ENCODE results near the gene POC5. TPM values are rescaled to one million over a fixed set of nuclear protein-coding genes. Genes with fewer than 3 reads are reported as not detected.

POC5 gene
- total RNA-seq, 1 experiment from 2014 or later = 12.7 TPM

DNA sequence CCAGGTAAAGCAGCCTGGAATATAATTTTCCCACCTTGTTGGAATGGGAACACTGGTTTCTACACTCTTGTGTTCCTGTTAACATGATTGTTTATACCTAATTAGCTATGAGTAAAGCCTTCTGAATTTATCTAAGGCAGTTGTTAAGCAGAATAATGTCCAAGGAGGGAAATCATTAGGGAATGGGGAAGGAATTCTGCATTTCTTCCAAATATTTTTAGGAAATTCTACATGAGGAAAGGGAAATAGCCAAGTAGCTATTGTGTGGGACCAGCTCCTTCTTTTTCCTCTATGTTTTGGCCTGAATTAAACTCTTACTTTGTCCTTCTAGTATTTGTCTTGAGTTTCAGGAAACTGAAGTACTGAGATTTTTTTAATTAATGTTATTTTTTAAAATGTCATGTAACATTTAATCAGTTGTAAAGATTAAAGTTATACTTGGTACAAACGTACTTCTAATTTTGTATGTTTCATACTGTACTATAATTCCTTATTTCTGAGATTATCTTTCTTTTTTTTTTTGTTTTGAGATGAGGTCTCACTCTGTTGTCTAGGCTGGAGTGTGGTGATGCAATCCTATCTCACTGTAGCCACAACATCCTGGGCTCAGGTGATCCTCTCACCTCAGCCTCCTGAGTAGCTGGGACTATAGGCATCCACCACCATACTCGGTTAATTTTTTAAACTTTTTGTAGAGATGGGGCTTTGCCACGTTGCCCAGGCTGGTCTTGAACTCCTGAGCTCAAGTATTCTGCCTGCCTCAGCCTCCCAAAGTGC is 77.5 kb downstream of the POC5 start:
- ChIA-PET POLR2A (no interaction called here), CTCF (no interaction called here)
- no peaks in the 10 kb centered on the region for H3K36me3 Mint-ChIP-seq (ENCODE audit: insufficient read depth, unreplicated experiment)
- no peaks in the 10 kb centered on the region for H3K9me3 Mint-ChIP-seq (ENCODE audit: unreplicated experiment)
- no TSS peak for BruUV-seq (replicated peaks)
- no peak for DNase-seq
- H3K4me3 ChIP-seq (ENCODE audit: low read depth, low read length) = no peak overlapping the region
- 0 out of 2 replicates have a peak, but pooled peaks cover 5% of the 10 kb centered on the region for H3K9me3 ChIP-seq
- no peaks in the 10 kb centered on the region for H3K4me1 Mint-ChIP-seq (ENCODE audit: low read depth, unreplicated experiment)
- H3K4me3 Mint-ChIP-seq (ENCODE audit: unreplicated experiment) = no peak overlapping the region
- H3K36me3 ChIP-seq (ENCODE audit: control insufficient read depth, insufficient read depth, low read length) = 0 out of 2 replicates have a peak, but pooled peaks cover 1% of the 10 kb centered on the region
- no peaks in the 10 kb centered on the region for H3K27me3 Mint-ChIP-seq (ENCODE audit: insufficient read depth, unreplicated experiment)
- no peak overlapping the region for H3K27ac Mint-ChIP-seq (ENCODE audit: unreplicated experiment)
- TF ChIP-seq CTCF (IDR thresholded peaks at IDR 0.05; ENCODE audit: insufficient read depth in 1 of 2, low read depth in 1 of 2, low read length in 1 of 2, severe bottlenecking in 1 of 2, unreplicated experiment in 1 of 2) = no peak
- H3K4me1 ChIP-seq = no peaks in the 10 kb centered on the region
- H3K27me3 ChIP-seq (replicated peaks; ENCODE audit: control insufficient read depth, insufficient read depth, low read length) = no peaks in the 10 kb centered on the region
- intact Hi-C loops (cut with micrococcal nuclease; ENCODE audit: unreplicated experiment) = no loop called here

DNA sequence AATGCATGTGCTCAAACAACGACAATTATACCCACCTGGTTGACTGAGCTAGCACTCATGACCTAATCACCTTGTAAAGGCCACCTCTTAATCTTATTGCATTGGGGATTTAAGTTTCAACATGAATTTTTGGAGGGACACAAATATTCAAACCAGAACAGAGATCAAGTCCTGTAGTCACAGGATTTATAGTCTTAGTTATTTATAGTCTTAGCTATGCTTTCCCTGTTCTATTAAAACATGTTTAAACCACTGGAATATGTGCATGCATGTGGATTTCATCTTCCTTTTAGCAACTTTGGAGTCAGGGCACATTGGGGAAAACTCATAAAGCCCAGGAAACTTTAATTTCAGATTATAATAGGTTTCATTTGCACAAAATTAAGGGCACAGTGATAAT is 79.3 kb downstream of the POC5 start:
- no peaks in the 10 kb centered on the region for H3K36me3 Mint-ChIP-seq (ENCODE audit: insufficient read depth, unreplicated experiment)
- H3K4me3 ChIP-seq (ENCODE audit: low read depth, low read length) = no peak overlapping the region
- peaks cover 5% of the 10 kb centered on the region; the same call in 1 of the 2 replicates for H3K9me3 ChIP-seq
- H3K27ac Mint-ChIP-seq (ENCODE audit: unreplicated experiment) = no peak overlapping the region
- H3K4me1 ChIP-seq = no peaks in the 10 kb centered on the region
- no peak for DNase-seq
- CTCF ChIA-PET = no interaction called here
- POLR2A ChIA-PET = no interaction called here
- intact Hi-C loops (cut with micrococcal nuclease; ENCODE audit: unreplicated experiment) = no loop called here
- no TSS peak for BruUV-seq (replicated peaks)
- H3K9me3 Mint-ChIP-seq (ENCODE audit: unreplicated experiment) = no peaks in the 10 kb centered on the region
- no peaks in the 10 kb centered on the region for H3K4me1 Mint-ChIP-seq (ENCODE audit: low read depth, unreplicated experiment)
- H3K27me3 ChIP-seq (replicated peaks; ENCODE audit: control insufficient read depth, insufficient read depth, low read length) = no peaks in the 10 kb centered on the region
- 0 out of 2 replicates have a peak, but pooled peaks cover 1% of the 10 kb centered on the region for H3K36me3 ChIP-seq (ENCODE audit: control insufficient read depth, insufficient read depth, low read length)
- no peak overlapping the region for H3K4me3 Mint-ChIP-seq (ENCODE audit: unreplicated experiment)
- no peaks in the 10 kb centered on the region for H3K27me3 Mint-ChIP-seq (ENCODE audit: insufficient read depth, unreplicated experiment)
- no peak for TF ChIP-seq CTCF (IDR thresholded peaks at IDR 0.05; ENCODE audit: insufficient read depth in 1 of 2, low read depth in 1 of 2, low read length in 1 of 2, severe bottlenecking in 1 of 2, unreplicated experiment in 1 of 2)

- ChIA-PET CTCF (no interaction called here), POLR2A (no interaction called here)
- H3K4me3 ChIP-seq (ENCODE audit: low read depth, low read length) = no peak overlapping the region
- no peaks in the 10 kb centered on the region for H3K36me3 ChIP-seq (ENCODE audit: control insufficient read depth, insufficient read depth, low read length)
- Mint-ChIP-seq H3K9me3 (ENCODE audit: unreplicated experiment) (no peaks in the 10 kb centered on the region), H3K27ac (ENCODE audit: unreplicated experiment) (no peak overlapping the region), H3K4me1 (ENCODE audit: low read depth, unreplicated experiment) (no peaks in the 10 kb centered on the region), H3K4me3 (ENCODE audit: unreplicated experiment) (no peak overlapping the region), H3K27me3 (ENCODE audit: insufficient read depth, unreplicated experiment) (no peaks in the 10 kb centered on the region), H3K36me3 (ENCODE audit: insufficient read depth, unreplicated experiment) (no peaks in the 10 kb centered on the region)
- no TSS peak for BruUV-seq (replicated peaks)
- no peaks in the 10 kb centered on the region; the same call in 1 of the 2 replicates for H3K9me3 ChIP-seq
- intact Hi-C loops (cut with micrococcal nuclease; ENCODE audit: unreplicated experiment) = no loop called here
- H3K27me3 ChIP-seq (replicated peaks; ENCODE audit: control insufficient read depth, insufficient read depth, low read length) = no peaks in the 10 kb centered on the region
- H3K4me1 ChIP-seq = no peaks in the 10 kb centered on the region
- no peak for DNase-seq
- TF ChIP-seq CTCF (IDR thresholded peaks at IDR 0.05; ENCODE audit: insufficient read depth in 1 of 2, low read depth in 1 of 2, low read length in 1 of 2, severe bottlenecking in 1 of 2, unreplicated experiment in 1 of 2) = no peak
Observed at GRCh38 chr5:75632321-75632720, 84.9 kb downstream of the POC5 start.

All from Caco-2 (cell line).